GM19372 (cell line): ENCODE data around the gene TTBK1.
"Not testable (repeated sequence)": the region's sequence is repeated elsewhere in the genome, so short reads cannot be mapped to it uniquely, and the experiment has no call there.

Experiments used
- ATAC-seq: cut with Tn5 transposase; IDR thresholded peaks from one replicate; pipeline ENCODE4 v1.9.1; 2021; ENCODE audit warnings: mild to moderate bottlenecking, low read depth, moderate library complexity; ENCODE audit not compliant: unreplicated experiment

Gene TTBK1

GRCh38 chr6:43299338-43300293 is 56.3 kb downstream of the TTBK1 start:
- ATAC-seq: no peak

DNA sequence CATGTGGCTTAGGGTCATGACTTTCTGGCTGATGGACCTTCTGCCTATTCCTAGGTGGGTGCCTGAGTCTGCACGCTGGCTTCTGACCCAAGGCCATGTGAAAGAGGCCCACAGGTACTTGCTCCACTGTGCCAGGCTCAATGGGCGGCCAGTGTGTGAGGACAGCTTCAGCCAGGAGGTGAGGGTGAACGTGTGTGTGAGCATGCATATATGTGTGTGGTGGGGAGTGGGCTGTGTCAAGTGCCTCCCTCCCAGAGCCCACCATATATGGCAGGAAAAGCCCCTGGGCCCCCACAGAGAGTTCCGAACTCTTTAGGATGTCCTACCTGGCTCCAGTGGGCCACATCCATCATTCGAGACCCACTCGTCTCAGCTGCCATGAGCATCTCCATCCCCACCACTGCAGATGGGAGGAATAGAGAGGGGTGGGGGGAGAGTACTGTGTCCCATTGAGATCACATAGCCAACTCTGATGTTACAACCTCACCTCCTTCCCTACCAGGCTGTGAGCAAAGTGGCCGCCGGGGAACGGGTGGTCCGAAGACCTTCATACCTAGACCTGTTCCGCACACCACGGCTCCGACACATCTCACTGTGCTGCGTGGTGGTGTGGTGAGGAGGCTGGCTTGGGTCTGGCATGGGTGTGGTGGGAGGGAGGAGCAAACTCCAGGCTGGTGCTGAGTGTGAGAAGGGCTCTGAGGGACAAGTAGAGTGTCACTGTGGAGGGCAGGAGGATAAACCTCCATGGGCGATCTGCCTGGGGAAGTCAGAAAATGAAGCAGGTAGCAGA is 58.0 kb downstream of the TTBK1 start:
- no peak for ATAC-seq

GRCh38 chr6:43302126-43302525 is 58.8 kb downstream of the TTBK1 start:
- no peak for ATAC-seq

DNA sequence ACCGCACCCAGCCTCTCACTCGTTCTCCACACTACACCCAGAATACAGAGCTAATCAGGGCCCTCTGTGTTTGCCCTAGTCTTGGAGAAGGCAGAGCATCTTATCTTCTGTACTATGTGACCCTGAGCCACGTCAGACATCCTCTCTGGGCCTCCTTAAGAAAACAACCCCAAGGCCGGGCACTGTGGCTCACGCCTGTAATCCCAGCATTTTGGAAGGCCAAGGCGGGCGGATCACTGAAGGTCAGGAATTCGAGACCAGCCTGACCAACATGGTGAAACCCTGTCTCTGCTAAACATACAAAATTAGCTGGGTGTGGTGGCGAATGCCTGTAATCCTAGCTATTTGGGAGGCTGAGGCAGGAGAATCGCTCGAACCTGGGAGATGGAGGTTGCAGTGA is 59.7 kb downstream of the TTBK1 start:
- ATAC-seq: not testable (repeated sequence)

DNA sequence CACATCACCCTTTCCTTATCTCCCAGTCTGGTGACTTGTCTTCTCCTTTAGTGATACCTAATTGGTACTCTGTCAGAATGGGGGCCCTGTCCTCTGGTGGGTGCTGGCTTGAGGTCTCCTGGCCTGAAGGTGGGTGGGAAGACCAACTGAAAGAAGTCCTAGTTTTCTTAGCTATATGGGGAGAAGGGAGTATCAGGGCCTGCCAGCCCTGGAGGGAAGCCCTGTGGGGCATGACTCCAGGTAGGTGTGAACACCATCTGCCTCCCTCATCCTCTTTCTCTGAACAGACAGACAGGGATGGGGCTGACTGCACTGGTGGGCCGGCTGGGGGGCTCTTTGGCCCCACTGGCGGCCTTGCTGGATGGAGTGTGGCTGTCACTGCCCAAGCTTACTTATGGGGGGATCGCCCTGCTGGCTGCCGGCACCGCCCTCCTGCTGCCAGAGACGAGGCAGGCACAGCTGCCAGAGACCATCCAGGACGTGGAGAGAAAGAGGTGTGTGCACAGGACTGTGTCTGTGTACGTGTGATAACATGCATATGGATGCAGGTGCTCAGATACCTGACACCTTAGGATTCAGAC is 60.6 kb downstream of the TTBK1 start:
- no peak for ATAC-seq

DNA sequence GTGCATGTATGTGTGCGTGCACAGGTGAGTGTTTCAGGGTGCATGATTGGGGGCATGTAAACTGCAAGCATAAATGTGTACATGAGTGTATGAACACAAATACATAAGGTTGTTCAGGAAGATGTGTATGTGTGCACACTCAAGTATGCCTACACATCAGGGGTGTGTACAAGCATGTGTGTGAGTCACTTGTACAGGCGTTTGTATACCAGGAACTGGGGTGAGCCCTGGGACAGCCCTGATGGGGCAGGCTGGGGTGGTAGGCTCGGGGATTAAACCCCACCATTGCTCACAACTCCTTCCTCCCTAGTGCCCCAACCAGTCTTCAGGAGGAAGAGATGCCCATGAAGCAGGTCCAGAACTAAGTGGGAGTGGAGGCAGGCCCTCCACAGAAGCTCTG is 61.1 kb downstream of the TTBK1 start:
- ATAC-seq: no peak

DNA sequence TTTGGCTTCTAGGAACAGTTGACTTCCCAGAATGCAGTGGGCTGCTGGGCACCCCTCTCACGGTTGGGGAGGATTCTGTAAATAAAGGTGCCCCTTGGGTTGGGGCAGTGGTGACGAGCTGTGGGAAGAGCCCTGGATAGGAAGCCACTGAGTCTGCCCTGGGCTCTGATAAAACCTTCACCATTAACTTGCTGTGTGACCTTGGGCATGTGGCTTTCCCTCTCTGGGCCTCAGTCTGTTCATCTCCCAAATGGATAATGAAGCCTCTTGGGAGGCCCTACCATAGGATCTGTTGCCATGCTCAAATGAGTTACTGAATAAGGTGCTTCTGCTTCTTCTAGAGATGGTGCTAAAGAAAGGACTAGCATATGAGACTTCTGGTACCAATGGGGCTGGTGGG is 61.6 kb downstream of the TTBK1 start:
- no peak for ATAC-seq

GRCh38 chr6:43306086-43306485 is 62.8 kb downstream of the TTBK1 start:
- no peak for ATAC-seq

GRCh38 chr6:43307451-43308100 is 64.3 kb downstream of the TTBK1 start:
- no peak for ATAC-seq

GRCh38 chr6:43308101-43308989 is 65.1 kb downstream of the TTBK1 start, which contains the start of gene CRIP3:
CRIP3 (minus strand) TSS chr6:43308826; CDS start chr6:43308792, 34 bp downstream.
- no peak for ATAC-seq

DNA sequence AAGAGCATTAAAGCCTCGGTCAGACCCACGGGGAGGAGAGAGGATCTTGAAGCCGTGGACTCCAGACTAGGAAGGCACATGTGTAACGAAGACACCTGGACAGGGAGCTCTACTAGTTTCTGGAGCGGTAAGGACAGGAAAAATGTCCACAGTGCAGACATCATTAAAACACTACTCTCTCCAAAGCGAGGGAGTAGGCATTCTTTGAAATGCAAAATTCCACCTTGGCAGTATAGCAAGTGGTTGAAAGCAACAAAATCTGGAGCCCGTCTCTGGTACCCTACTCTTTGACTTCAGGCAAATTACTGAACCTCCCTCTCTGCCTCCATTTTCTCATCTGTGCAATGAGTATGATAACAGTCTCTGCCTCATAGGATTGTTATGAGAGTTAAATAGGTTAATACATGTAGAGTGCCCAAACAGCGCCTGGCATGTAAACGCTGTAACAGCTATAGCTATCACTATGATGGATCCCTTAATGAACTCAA is 65.8 kb downstream of the TTBK1 start:
- no peak for ATAC-seq

DNA sequence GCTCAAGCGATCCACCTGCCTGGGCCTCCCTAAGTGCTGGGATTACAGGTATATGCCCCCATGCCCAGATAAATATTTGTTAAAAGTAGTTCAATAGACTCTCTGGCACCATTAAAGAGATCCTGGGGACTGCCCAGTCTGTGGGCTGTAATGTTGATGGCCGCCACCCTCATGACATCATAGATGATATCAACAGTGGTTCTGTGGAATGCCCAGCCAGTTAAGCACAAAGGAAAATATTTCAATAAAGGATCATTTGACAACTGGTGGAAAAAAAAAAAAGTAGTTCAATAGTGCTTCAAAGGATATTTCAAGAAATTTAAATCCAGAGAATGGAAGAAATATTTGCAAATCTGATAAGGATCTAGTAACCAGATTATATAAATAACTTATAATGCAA is 66.9 kb downstream of the TTBK1 start:
- ATAC-seq: no peak

DNA sequence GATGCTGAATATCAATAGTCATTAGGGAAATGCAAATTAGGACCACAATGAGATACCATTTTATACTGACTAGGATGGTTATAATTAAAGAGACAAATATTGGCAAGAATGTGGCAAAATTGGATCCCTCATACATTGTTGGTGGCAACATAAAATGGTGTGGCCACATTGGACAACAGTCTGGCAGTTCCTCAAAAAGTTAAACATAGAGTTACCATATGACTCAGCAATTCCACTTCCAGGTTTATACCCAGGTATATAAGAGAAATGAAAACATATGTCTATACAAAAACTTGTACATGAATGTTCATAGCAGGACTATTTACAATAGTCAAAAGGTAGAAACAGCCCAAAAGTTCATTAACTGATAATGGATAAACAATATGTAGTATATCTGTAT is 67.3 kb downstream of the TTBK1 start:
- no peak for ATAC-seq

DNA sequence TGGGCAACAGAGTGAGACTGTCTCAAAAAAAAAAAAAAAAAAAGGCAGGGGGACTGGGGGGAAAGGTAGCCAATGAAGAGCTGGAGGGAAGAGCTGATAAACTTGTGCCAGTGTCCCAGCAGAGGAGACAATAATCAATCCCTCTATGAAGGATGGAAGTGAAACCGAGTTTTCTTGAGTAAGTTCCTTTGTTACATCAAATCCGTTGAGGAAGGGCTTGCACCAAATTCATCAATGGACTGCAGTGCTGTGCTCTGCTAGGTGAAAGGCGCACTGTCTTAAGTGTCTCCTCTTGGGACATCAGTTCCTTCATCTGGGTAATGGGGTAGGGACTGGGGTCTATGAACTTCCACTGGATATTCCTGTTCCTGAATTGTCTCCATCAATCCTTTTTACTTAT is 68.4 kb downstream of the TTBK1 start:
- ATAC-seq: no peak

DNA sequence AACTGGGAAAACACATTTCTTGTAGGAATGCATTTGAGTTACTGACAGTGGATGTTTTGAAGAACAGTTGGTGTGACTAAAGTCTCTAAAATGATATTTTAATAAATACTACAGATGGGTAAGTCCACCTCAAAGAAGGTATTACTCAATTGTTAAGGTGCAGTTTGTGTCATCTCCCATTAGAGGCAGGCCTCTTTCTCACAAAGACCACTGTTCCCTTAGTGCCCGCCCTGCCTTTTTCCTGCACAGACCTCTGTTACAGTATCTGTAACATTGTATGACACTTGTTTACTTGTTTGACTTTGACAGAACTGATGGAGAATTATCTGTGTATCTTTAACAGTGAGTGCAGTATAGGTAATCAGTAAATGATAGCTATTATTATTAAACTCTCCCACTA is 70.5 kb downstream of the TTBK1 start:
- ATAC-seq: no peak

DNA sequence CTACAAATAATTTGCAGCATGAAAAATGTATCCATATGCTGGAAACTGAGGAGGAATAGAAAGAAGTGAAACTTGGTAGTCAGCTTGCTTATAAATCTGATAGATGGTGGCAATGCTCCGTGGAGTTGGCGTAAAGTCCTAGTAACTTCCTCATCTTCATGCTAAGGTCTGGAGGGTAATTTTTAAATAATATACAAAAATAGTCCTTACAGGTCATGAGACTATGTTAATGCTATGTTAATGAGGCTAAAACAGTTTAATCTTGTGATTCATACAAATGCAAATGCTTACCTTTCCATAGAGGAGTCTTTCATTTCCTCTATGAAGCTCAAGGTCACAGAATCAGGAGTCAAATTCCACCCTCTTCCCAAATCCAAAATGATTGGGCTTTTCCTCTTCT is 74.7 kb downstream of the TTBK1 start:
- no peak for ATAC-seq

GRCh38 chr6:43325876-43326275 is 82.6 kb downstream of the TTBK1 start:
- ATAC-seq: no peak

GRCh38 chr6:43328528-43328927 is 85.2 kb downstream of the TTBK1 start:
- no peak for ATAC-seq

- ATAC-seq: no peak
Measured at GRCh38 chr6:43331470-43331869, 88.2 kb downstream of the TTBK1 start.
